Peyer's patch (tissue), 4 donors: ENCODE measurements around the gene C10orf105.

Source experiments
- POLR2A ChIP-seq, 2 donors: fragments of 450-650 bp; IDR thresholded peaks; one replicate each; pipeline ENCODE4 v1.5.1; 2017; ENCODE audit warnings: antibody characterized with exemption in 2 of 2, mild to moderate bottlenecking in 2 of 2, moderate library complexity in 2 of 2
- TF ChIP-seq, protein P1 (sequence below), 6 experiments: fragments of 450-650 bp in 4 of 6; fragments of 200-600 bp in 2 of 6; sonication (generic) in 1 of 6; IDR thresholded peaks; one replicate each; pipeline ENCODE4 v1.5.1; 2017 to 2019; ENCODE audit warnings: antibody characterized with exemption in 6 of 6, mild to moderate bottlenecking in 3 of 6, moderate library complexity in 1 of 6

DNA sequence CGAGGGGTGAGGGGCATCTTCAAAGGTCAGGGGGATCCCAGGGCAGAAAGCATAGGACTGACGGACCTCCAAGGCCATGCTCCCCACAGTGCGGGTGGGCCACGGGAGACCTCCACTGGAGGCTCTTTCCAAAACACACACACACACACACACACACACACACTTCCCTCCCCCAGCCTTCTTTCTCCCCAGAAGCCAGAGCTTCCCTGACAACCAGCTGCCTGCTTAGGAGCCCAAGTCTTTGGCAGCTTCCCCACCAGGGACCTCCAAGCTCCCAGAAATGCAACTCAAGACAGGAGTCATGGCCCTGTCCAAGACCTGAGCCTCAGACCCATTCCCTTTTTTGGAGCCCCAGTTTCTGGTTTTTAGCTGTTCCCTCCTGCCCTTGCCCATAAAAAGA, 710 bp upstream of the C10orf105 start:
- TF ChIP-seq POLR2A (IDR thresholded peaks at IDR 0.05) = no peak
- TF ChIP-seq, protein P1, sequence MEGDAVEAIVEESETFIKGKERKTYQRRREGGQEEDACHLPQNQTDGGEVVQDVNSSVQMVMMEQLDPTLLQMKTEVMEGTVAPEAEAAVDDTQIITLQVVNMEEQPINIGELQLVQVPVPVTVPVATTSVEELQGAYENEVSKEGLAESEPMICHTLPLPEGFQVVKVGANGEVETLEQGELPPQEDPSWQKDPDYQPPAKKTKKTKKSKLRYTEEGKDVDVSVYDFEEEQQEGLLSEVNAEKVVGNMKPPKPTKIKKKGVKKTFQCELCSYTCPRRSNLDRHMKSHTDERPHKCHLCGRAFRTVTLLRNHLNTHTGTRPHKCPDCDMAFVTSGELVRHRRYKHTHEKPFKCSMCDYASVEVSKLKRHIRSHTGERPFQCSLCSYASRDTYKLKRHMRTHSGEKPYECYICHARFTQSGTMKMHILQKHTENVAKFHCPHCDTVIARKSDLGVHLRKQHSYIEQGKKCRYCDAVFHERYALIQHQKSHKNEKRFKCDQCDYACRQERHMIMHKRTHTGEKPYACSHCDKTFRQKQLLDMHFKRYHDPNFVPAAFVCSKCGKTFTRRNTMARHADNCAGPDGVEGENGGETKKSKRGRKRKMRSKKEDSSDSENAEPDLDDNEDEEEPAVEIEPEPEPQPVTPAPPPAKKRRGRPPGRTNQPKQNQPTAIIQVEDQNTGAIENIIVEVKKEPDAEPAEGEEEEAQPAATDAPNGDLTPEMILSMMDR (IDR thresholded peaks at IDR 0.05) = no peak
